ENCODE data around the gene TCERG1L. TPM values are rescaled to one million over a fixed set of nuclear protein-coding genes. Genes with fewer than 3 reads are reported as not detected.

The TCERG1L gene
- polyA plus RNA-seq, 1 of the 3 experiments (the other 2 are of a cell fraction): not detected

DNA sequence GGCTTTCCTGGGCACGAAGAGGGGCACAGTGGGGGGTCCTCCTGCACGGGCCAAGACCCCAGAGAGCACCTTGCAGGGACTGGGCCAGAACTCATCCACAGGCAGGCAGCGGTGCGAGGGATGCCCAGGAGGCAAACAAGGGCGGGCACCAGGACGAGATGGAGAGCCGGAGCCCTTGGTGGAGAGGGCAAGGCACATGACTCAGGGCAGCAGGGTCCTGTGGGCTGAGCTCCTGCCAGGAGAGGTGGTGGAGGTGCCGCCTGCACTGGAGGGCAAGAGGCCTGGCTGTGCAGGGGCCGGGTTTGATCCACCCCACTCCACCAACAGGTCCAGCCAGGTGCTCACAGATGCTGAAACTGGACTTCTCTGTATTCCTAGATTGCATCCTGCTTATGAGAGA, 170.9 kb downstream of the TCERG1L start:
- H3K4me2 ChIP-seq: no peak overlapping the region
- ChIA-PET POLR2A (no interaction called here), CTCF (interaction anchor here (0.5 kb wide), 1 partner anchor 687 kb away, joined by 3 read pairs; no protein-coding TSS in a partner anchor)
- TF ChIP-seq SMC3 (IDR thresholded peaks at IDR 0.05; ENCODE audit: low read depth, low read length): no peak
- TF ChIP-seq, protein P1, sequence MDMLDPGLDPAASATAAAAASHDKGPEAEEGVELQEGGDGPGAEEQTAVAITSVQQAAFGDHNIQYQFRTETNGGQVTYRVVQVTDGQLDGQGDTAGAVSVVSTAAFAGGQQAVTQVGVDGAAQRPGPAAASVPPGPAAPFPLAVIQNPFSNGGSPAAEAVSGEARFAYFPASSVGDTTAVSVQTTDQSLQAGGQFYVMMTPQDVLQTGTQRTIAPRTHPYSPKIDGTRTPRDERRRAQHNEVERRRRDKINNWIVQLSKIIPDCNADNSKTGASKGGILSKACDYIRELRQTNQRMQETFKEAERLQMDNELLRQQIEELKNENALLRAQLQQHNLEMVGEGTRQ (IDR thresholded peaks at IDR 0.05; ENCODE audit: borderline replicate concordance, low read depth, low read length): no peak
- TF ChIP-seq EP300 (IDR thresholded peaks at IDR 0.05; ENCODE audit: borderline replicate concordance in 1 of 2, low read depth in 1 of 2, low read length in 1 of 2): no peak
- no peak for TF ChIP-seq FOSL2 (IDR thresholded peaks at IDR 0.05; ENCODE audit: borderline replicate concordance, low read depth)
- no peak for TF ChIP-seq CHD2 (IDR thresholded peaks at IDR 0.05; ENCODE audit: low read length, partially characterized antibody)
- TF ChIP-seq MEF2A (IDR thresholded peaks at IDR 0.05; ENCODE audit: borderline replicate concordance, low read depth): no peak
- TF ChIP-seq NRF1 (IDR thresholded peaks at IDR 0.05; ENCODE audit: low read depth, low read length): no peak
- TF ChIP-seq, protein P2, sequence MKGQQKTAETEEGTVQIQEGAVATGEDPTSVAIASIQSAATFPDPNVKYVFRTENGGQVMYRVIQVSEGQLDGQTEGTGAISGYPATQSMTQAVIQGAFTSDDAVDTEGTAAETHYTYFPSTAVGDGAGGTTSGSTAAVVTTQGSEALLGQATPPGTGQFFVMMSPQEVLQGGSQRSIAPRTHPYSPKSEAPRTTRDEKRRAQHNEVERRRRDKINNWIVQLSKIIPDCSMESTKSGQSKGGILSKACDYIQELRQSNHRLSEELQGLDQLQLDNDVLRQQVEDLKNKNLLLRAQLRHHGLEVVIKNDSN (IDR thresholded peaks at IDR 0.05; ENCODE audit: borderline replicate concordance, low read depth): no peak
- TF ChIP-seq, protein P3, sequence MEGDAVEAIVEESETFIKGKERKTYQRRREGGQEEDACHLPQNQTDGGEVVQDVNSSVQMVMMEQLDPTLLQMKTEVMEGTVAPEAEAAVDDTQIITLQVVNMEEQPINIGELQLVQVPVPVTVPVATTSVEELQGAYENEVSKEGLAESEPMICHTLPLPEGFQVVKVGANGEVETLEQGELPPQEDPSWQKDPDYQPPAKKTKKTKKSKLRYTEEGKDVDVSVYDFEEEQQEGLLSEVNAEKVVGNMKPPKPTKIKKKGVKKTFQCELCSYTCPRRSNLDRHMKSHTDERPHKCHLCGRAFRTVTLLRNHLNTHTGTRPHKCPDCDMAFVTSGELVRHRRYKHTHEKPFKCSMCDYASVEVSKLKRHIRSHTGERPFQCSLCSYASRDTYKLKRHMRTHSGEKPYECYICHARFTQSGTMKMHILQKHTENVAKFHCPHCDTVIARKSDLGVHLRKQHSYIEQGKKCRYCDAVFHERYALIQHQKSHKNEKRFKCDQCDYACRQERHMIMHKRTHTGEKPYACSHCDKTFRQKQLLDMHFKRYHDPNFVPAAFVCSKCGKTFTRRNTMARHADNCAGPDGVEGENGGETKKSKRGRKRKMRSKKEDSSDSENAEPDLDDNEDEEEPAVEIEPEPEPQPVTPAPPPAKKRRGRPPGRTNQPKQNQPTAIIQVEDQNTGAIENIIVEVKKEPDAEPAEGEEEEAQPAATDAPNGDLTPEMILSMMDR (IDR thresholded peaks at IDR 0.05): no peak
- no peak for TF ChIP-seq ELF1 (IDR thresholded peaks at IDR 0.05)
- no peak for TF ChIP-seq FOXJ3 (CRISPR knock-in tag; IDR thresholded peaks at IDR 0.05)
- TF ChIP-seq TAF1 (IDR thresholded peaks at IDR 0.05; ENCODE audit: borderline replicate concordance, low read depth, low read length): no peak
- no peak for TF ChIP-seq GATA2 (CRISPR knock-in tag; IDR thresholded peaks at IDR 0.05)
- TF ChIP-seq, protein P4, sequence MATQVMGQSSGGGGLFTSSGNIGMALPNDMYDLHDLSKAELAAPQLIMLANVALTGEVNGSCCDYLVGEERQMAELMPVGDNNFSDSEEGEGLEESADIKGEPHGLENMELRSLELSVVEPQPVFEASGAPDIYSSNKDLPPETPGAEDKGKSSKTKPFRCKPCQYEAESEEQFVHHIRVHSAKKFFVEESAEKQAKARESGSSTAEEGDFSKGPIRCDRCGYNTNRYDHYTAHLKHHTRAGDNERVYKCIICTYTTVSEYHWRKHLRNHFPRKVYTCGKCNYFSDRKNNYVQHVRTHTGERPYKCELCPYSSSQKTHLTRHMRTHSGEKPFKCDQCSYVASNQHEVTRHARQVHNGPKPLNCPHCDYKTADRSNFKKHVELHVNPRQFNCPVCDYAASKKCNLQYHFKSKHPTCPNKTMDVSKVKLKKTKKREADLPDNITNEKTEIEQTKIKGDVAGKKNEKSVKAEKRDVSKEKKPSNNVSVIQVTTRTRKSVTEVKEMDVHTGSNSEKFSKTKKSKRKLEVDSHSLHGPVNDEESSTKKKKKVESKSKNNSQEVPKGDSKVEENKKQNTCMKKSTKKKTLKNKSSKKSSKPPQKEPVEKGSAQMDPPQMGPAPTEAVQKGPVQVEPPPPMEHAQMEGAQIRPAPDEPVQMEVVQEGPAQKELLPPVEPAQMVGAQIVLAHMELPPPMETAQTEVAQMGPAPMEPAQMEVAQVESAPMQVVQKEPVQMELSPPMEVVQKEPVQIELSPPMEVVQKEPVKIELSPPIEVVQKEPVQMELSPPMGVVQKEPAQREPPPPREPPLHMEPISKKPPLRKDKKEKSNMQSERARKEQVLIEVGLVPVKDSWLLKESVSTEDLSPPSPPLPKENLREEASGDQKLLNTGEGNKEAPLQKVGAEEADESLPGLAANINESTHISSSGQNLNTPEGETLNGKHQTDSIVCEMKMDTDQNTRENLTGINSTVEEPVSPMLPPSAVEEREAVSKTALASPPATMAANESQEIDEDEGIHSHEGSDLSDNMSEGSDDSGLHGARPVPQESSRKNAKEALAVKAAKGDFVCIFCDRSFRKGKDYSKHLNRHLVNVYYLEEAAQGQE (IDR thresholded peaks at IDR 0.05; ENCODE audit: low read depth, low read length): no peak
- TF ChIP-seq RAD21 (IDR thresholded peaks at IDR 0.05; ENCODE audit: low read length): no peak
- TF ChIP-seq RFX5 (IDR thresholded peaks at IDR 0.05; ENCODE audit: low read length): no peak
- no peak for TF ChIP-seq SIN3A (IDR thresholded peaks at IDR 0.05; ENCODE audit: borderline replicate concordance, low read depth, low read length)
- TF ChIP-seq MXI1 (IDR thresholded peaks at IDR 0.05; ENCODE audit: low read depth, low read length): no peak
- no peak overlapping the region for H2AFZ ChIP-seq (ENCODE audit: low read depth)
- H3K36me3 ChIP-seq (replicated peaks in 1 of 2; ENCODE audit: control insufficient read depth in 1 of 2, insufficient read depth in 2 of 2, low read length in 1 of 2): no peaks in the 10 kb centered on the region
- WGBS (ENCODE audit: low lambda C conversion rate): 40% methylated on average over 7 of the region's 9 CpGs
- H3K9ac ChIP-seq: no peak overlapping the region
- H3K4me3 ChIP-seq (ENCODE audit: low read depth in 2 of 2, low read length in 1 of 2): no peak overlapping the region
- no peaks in the 10 kb centered on the region for H4K20me1 ChIP-seq (ENCODE audit: insufficient read depth)
- no peaks in the 10 kb centered on the region for H3F3A ChIP-seq (replicated peaks; ENCODE audit: insufficient read depth)
- no peak overlapping the region for H3K27ac ChIP-seq (ENCODE audit: low read depth in 2 of 2, low read length in 1 of 2)
- no peaks in the 10 kb centered on the region for H3K9me2 ChIP-seq
- no peaks in the 10 kb centered on the region for H3K27me3 ChIP-seq (ENCODE audit: insufficient read depth)
- H3K4me1 ChIP-seq (ENCODE audit: control insufficient read depth in 1 of 2, insufficient read depth in 2 of 2, low read depth in 1 of 2, low read length in 1 of 2): no peaks in the 10 kb centered on the region; a peak in 1 of 4 replicates
- H3K9me3 ChIP-seq: no peaks in the 10 kb centered on the region
- no peak for DNase-seq
- no peaks in the 10 kb centered on the region for H3K79me2 ChIP-seq (ENCODE audit: insufficient read depth)
